ENCODE results near the gene TMEM132C. TPM values are rescaled to one million over a fixed set of nuclear protein-coding genes. Genes with fewer than 3 reads are reported as not detected.

The TMEM132C gene
- total and polyA plus RNA-seq, 2 donors (not counting 3 experiments of a cell fraction or from before 2014, with no cell fraction given): not detected

DNA sequence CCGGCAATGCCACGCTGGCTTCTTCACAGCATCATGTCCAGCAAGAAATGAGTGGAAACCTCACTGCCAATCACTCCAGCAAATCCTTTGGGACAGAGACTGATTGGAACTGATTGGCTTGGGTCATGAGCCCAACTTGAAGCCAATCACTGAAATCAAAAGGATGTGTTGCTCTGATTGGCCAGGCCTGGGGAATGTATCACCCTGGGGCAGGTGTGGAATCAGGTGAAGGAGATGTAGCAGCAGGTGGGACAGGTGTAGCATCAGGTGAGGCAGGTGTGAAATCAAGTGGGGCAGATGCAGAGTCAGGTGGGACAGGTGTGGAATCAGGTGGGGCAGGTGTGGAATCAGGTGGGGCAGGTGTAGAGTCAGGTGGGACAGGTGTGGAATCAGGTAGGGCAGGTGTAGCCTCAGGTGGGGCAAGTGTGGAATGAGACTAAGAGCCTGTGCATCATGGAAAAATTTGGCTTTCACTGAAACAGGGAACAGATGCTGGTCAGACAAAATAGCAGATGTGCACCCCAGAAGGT, 350.4 kb downstream of the TMEM132C start:
- Histone ChIP-seq H3K27ac (ENCODE audit: insufficient read depth, low read depth, low read length) (no peak overlapping the region), H3K4me1 (ENCODE audit: control insufficient read depth, extremely low read depth, insufficient read depth, low read length) (no peaks in the 10 kb centered on the region), H3K9ac (replicated peaks; ENCODE audit: extremely low read depth, insufficient read depth, low read length) (no peak overlapping the region), H3K4me2 (ENCODE audit: insufficient read depth, low read length) (no peak overlapping the region), H3K36me3 (ENCODE audit: control insufficient read depth in 2 of 2, extremely low read depth in 1 of 2, insufficient read depth in 2 of 2, low read length in 2 of 2) (no peaks in the 10 kb centered on the region), H3K9me3 (replicated peaks; ENCODE audit: control insufficient read depth, insufficient read depth, low read length) (peaks cover 10% of the 10 kb centered on the region), H2AFZ (ENCODE audit: low read depth, low read length) (no peak overlapping the region), H3K27me3 (ENCODE audit: control insufficient read depth in 2 of 2, insufficient read depth in 2 of 2, low read length in 2 of 2) (no peaks in the 10 kb centered on the region), H4K20me1 (replicated peaks; ENCODE audit: control insufficient read depth, extremely low read depth, insufficient read depth, low read length) (no peaks in the 10 kb centered on the region), H3K79me2 (ENCODE audit: control insufficient read depth, insufficient read depth, low read length) (no peaks in the 10 kb centered on the region), H3K9me1 (replicated peaks; ENCODE audit: control insufficient read depth, extremely low read depth, insufficient read depth, low read length) (no peaks in the 10 kb centered on the region), H3K4me3 (replicated peaks in 1 of 3; ENCODE audit: insufficient read depth in 1 of 3, low read depth in 1 of 3, low read length in 3 of 3) (no peak overlapping the region)
- intact Hi-C loops (cut with micrococcal nuclease): no loop called here
- FAIRE-seq (no peak), DNase-seq (ENCODE audit: low read depth, low spot score) (no peak)
- TF ChIP-seq, protein P1, sequence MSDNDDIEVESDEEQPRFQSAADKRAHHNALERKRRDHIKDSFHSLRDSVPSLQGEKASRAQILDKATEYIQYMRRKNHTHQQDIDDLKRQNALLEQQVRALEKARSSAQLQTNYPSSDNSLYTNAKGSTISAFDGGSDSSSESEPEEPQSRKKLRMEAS (IDR thresholded peaks at IDR 0.05; ENCODE audit: insufficient read depth, insufficient read length): no peak
- TF ChIP-seq, protein P2, sequence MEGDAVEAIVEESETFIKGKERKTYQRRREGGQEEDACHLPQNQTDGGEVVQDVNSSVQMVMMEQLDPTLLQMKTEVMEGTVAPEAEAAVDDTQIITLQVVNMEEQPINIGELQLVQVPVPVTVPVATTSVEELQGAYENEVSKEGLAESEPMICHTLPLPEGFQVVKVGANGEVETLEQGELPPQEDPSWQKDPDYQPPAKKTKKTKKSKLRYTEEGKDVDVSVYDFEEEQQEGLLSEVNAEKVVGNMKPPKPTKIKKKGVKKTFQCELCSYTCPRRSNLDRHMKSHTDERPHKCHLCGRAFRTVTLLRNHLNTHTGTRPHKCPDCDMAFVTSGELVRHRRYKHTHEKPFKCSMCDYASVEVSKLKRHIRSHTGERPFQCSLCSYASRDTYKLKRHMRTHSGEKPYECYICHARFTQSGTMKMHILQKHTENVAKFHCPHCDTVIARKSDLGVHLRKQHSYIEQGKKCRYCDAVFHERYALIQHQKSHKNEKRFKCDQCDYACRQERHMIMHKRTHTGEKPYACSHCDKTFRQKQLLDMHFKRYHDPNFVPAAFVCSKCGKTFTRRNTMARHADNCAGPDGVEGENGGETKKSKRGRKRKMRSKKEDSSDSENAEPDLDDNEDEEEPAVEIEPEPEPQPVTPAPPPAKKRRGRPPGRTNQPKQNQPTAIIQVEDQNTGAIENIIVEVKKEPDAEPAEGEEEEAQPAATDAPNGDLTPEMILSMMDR (IDR thresholded peaks at IDR 0.05; ENCODE audit: extremely low read depth in 1 of 2, insufficient read depth in 1 of 2, low read depth in 1 of 2, low read length in 2 of 2): no peak
- TF ChIP-seq JUN (IDR thresholded peaks at IDR 0.05; ENCODE audit: borderline replicate concordance, insufficient read depth, insufficient read length, low read depth) (no peak), EZH2 (IDR thresholded peaks at IDR 0.05; ENCODE audit: borderline replicate concordance, low read depth, low read length, severe bottlenecking) (no peak), GATA2 (IDR thresholded peaks at IDR 0.05; ENCODE audit: insufficient read depth, insufficient read length, low read depth, low read length) (no peak), MYC (IDR thresholded peaks at IDR 0.05; ENCODE audit: low read depth, low read length) (no peak), FOS (IDR thresholded peaks at IDR 0.05; ENCODE audit: borderline replicate concordance, insufficient read depth, low read length) (no peak), POLR2AphosphoS5 (IDR thresholded peaks at IDR 0.05; ENCODE audit: insufficient read depth, low read depth, low read length) (no peak), POLR2A (IDR thresholded peaks at IDR 0.05; ENCODE audit: low read depth, low read length) (no peak)
- no TSS peak for BruUV-seq (replicated peaks)
- ChIA-PET POLR2A (no interaction called here), CTCF (no interaction called here)
- dilution Hi-C loops (cut with MboI; ENCODE audit: extremely low pct_ligation_motif_present, low sequenced_read_pairs): no loop called here

Data from endothelial cell of umbilical vein (primary cell).